Mesendoderm (in vitro differentiated cells): ENCODE results near the gene NCF2.
A peak's percentile ranks its signal among the peaks of the same experiment; 100 is the strongest.

ENCODE experiments used
- DNase-seq: peaks from one replicate; pipeline ENCODE4 v3.0.0; 2013
- H2AK5ac ChIP-seq: 2 replicates; pipeline ENCODE4 v1.6.1; 2013; ENCODE audit warnings: low read length, inconsistent platforms
- H2BK120ac ChIP-seq: 2 replicates; pipeline ENCODE4 v1.6.1; 2013; ENCODE audit warnings: low read depth, mild to moderate bottlenecking, low read length, moderate library complexity, mixed read lengths
- H2BK15ac ChIP-seq: replicated peaks from 2 replicates; pipeline ENCODE4 v1.6.1; 2013; ENCODE audit warnings: low read depth, mild to moderate bottlenecking, moderate library complexity
- H2BK5ac ChIP-seq: 2 replicates; pipeline ENCODE4 v1.6.1; 2013; ENCODE audit warnings: low read length, inconsistent platforms
- H3K18ac ChIP-seq: 2 replicates; pipeline ENCODE4 v1.6.1; 2013; ENCODE audit warnings: mild to moderate bottlenecking, low read length, mixed read lengths
- H3K23ac ChIP-seq: one replicate; pipeline ENCODE4 v1.6.1; 2013; ENCODE audit warnings: low read length
- H3K27ac ChIP-seq: 2 replicates; pipeline ENCODE4 v1.5.1; 2013; ENCODE audit warnings: low read depth, mild to moderate bottlenecking, inconsistent platforms, low read length, moderate library complexity
- H3K27me3 ChIP-seq: 2 replicates; pipeline ENCODE4 v1.6.1; 2013; ENCODE audit warnings: low read length, control low read depth, mild to moderate bottlenecking, inconsistent platforms; ENCODE audit not compliant: insufficient read depth, poor library complexity
- H3K36me3 ChIP-seq: 2 replicates; pipeline ENCODE4 v1.6.1; 2013; ENCODE audit warnings: low read length, inconsistent platforms; ENCODE audit not compliant: control insufficient read depth, insufficient read depth
- H3K4ac ChIP-seq: one replicate; pipeline ENCODE4 v1.6.1; 2013; ENCODE audit warnings: low read depth, mild to moderate bottlenecking, low read length, moderate library complexity
- H3K4me1 ChIP-seq: 2 replicates; pipeline ENCODE4 v1.6.1; 2013; ENCODE audit warnings: low read depth, low read length, inconsistent platforms; ENCODE audit not compliant: control insufficient read depth
- H3K4me2 ChIP-seq: 2 replicates; pipeline ENCODE4 v1.6.1; 2013; ENCODE audit warnings: low read length
- H3K4me3 ChIP-seq: 2 replicates; pipeline ENCODE4 v1.5.1; 2013; ENCODE audit warnings: mild to moderate bottlenecking, low read length
- H3K56ac ChIP-seq: one replicate; pipeline ENCODE4 v1.6.1; 2013; ENCODE audit warnings: low read length
- H3K79me1 ChIP-seq: 2 replicates; pipeline ENCODE4 v1.6.1; 2013; ENCODE audit warnings: low read length, inconsistent platforms
- H3K79me2 ChIP-seq: 2 replicates; pipeline ENCODE4 v1.6.1; 2013; ENCODE audit warnings: mild to moderate bottlenecking, low read length; ENCODE audit not compliant: control insufficient read depth, insufficient read depth
- H3K9ac ChIP-seq: 2 replicates; pipeline ENCODE4 v1.6.1; 2013; ENCODE audit warnings: low read length, inconsistent platforms
- H4K5ac ChIP-seq: one replicate; pipeline ENCODE4 v1.6.1; 2013; ENCODE audit warnings: low read length
- H4K8ac ChIP-seq: one replicate; pipeline ENCODE4 v1.6.1; 2013; ENCODE audit warnings: low read depth, mild to moderate bottlenecking, control low read depth, low read length, moderate library complexity
- WGBS: extraction: QIAGEN DNeasy Blood & Tissue Kit; methylation state at CpG from one replicate; pipeline ENCODE4 v1.1.7; 2013; ENCODE audit warnings: low lambda C conversion rate, missing lambda C conversion rate; ENCODE audit not compliant: insufficient coverage; ENCODE audit errors: extremely low coverage; 5-methylcytosine and 5-hydroxymethylcytosine counted together

Gene NCF2

GRCh38 chr1:183533617-183534174 is 56.6 kb downstream of the NCF2 start:
- Histone ChIP-seq H3K4me3 (no peak overlapping the region), H4K5ac (no peak overlapping the region), H2BK15ac (no peak overlapping the region), H3K36me3 (no peaks in the 10 kb centered on the region), H3K79me2 (no peaks in the 10 kb centered on the region), H3K18ac (no peak overlapping the region), H3K23ac (no peak overlapping the region), H3K4me2 (no peak overlapping the region), H3K27me3 (no peaks in the 10 kb centered on the region), H3K27ac (no peak overlapping the region), H3K4me1 (no peaks in the 10 kb centered on the region), H2AK5ac (no peak overlapping the region), H3K9ac (no peak overlapping the region), H3K79me1 (no peaks in the 10 kb centered on the region), H3K56ac (no peak overlapping the region), H2BK5ac (no peak overlapping the region), H3K4ac (no peak overlapping the region), H4K8ac (no peak overlapping the region), H2BK120ac (no peak overlapping the region)
- DNase-seq = no peak
- no CpG with 5 or more reads among the region's 3 CpGs for WGBS

DNA sequence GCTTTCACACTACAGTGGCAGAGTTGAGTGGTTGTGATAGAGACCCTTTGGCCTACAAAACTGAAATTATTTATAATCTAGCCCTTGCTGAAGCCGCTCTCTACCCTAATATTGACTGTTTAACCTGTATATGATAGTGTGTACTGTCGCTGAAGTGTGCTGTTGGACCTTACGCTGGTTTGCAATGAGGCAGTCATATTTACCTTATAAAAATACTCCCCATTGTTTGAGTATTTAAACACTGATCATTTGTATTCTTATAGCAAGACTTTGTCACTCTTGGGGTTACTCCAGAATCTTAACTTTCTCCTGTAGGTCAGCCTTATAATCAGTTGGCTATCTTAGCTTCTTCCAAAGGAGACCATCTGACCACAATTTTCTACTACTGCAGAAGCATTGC is 61.7 kb downstream of the NCF2 start:
- H3K79me1 ChIP-seq = no peaks in the 10 kb centered on the region
- no peaks in the 10 kb centered on the region for H3K4me1 ChIP-seq
- WGBS = no CpG with 5 or more reads among the region's 3 CpGs
- H2BK15ac ChIP-seq = no peak overlapping the region
- no peaks in the 10 kb centered on the region for H3K27me3 ChIP-seq
- no peaks in the 10 kb centered on the region for H3K36me3 ChIP-seq
- DNase-seq = no peak
- no peak overlapping the region for H2BK120ac ChIP-seq
- H2BK5ac ChIP-seq = no peak overlapping the region
- no peak overlapping the region for H3K23ac ChIP-seq
- H3K27ac ChIP-seq = no peak overlapping the region
- no peak overlapping the region for H4K5ac ChIP-seq
- H3K4ac ChIP-seq = no peak overlapping the region
- no peak overlapping the region for H3K4me2 ChIP-seq
- H2AK5ac ChIP-seq = no peak overlapping the region
- no peak overlapping the region for H3K4me3 ChIP-seq
- no peak overlapping the region for H3K9ac ChIP-seq
- H3K18ac ChIP-seq = no peak overlapping the region
- H3K56ac ChIP-seq = no peak overlapping the region
- H3K79me2 ChIP-seq = no peaks in the 10 kb centered on the region
- no peak overlapping the region for H4K8ac ChIP-seq

GRCh38 chr1:183522104-183522503 is 68.2 kb downstream of the NCF2 start:
- no peak for DNase-seq
- no peak overlapping the region for H3K56ac ChIP-seq
- no peak overlapping the region for H2BK5ac ChIP-seq
- H2BK15ac ChIP-seq = no peak overlapping the region
- no peak overlapping the region for H3K4me2 ChIP-seq
- no peak overlapping the region for H3K9ac ChIP-seq
- H3K79me2 ChIP-seq = no peaks in the 10 kb centered on the region
- H3K23ac ChIP-seq = no peak overlapping the region
- no peak overlapping the region for H2AK5ac ChIP-seq
- no peak overlapping the region for H3K4me3 ChIP-seq
- no peaks in the 10 kb centered on the region for H3K36me3 ChIP-seq
- no peaks in the 10 kb centered on the region for H3K4me1 ChIP-seq
- H4K5ac ChIP-seq = no peak overlapping the region
- H3K27me3 ChIP-seq = no peaks in the 10 kb centered on the region
- H3K4ac ChIP-seq = no peak overlapping the region
- H4K8ac ChIP-seq = no peak overlapping the region
- no peak overlapping the region for H3K18ac ChIP-seq
- no peak overlapping the region for H2BK120ac ChIP-seq
- no CpG with 5 or more reads among the region's 1 CpG for WGBS
- H3K27ac ChIP-seq = no peak overlapping the region
- H3K79me1 ChIP-seq = no peaks in the 10 kb centered on the region

DNA sequence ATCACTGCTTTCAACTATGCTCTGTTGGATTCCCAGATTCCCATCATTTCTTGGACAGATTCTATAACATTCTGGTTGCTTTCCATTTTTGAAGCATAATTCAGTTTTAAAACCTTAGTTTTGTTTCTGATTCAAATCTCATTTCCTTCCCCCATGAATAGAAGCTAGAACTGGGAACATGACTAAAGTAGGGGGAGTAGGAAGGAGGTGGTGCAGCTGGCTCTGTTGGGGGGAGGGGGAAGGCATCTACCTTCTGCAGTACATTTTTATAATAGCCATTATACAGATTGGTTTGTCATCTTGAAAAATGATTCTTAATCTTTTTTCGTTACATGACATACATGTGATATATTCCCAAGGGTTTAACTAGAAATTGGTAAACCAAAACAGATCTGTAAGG is 69.9 kb downstream of the NCF2 start:
- Histone ChIP-seq H3K4me2 (no peak overlapping the region), H3K36me3 (no peaks in the 10 kb centered on the region)

DNA sequence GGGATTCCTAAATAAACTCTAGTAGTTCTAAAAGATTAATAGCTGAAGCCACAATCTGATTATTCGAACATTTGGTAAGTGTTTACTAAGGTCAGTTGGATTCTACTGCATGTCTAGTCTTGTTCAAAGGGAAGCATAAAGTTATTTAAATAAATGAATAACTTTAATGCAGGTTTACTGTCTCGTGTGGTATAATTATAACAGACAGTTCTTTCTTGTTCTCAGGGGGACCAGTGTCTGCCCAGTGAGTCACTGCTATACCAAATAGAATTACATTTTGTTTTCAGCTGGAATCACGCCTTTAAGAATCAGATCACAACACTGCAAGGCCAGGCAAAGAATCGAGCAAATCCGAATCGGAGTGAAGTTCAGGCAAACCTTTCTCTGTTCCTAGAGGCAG is 72.9 kb downstream of the NCF2 start:
- Histone ChIP-seq H2AK5ac (no peak overlapping the region), H3K23ac (no peak overlapping the region), H3K56ac (no peak overlapping the region), H3K18ac (no peak overlapping the region), H3K4ac (no peak overlapping the region), H3K79me2 (no peaks in the 10 kb centered on the region), H3K79me1 (no peaks in the 10 kb centered on the region), H4K5ac (no peak overlapping the region), H4K8ac (no peak overlapping the region), H3K4me3 (no peak overlapping the region), H2BK120ac (no peak overlapping the region), H3K9ac (no peak overlapping the region), H3K4me2 (no peak overlapping the region), H2BK15ac (no peak overlapping the region), H3K27me3 (no peaks in the 10 kb centered on the region), H3K36me3 (no peaks in the 10 kb centered on the region), H3K4me1 (no peaks in the 10 kb centered on the region), H3K27ac (no peak overlapping the region), H2BK5ac (no peak overlapping the region)
- DNase-seq = no peak
- WGBS = no CpG with 5 or more reads among the region's 6 CpGs

More for the DNA sequence above, 69.9 kb downstream of the NCF2 start:
- WGBS = no CpG with 5 or more reads among the region's 1 CpG
- Histone ChIP-seq H3K4ac (no peak overlapping the region), H3K27ac (no peak overlapping the region), H3K79me1 (no peaks in the 10 kb centered on the region), H3K18ac (no peak overlapping the region), H4K8ac (no peak overlapping the region), H3K56ac (no peak overlapping the region), H3K79me2 (no peaks in the 10 kb centered on the region), H3K9ac (no peak overlapping the region), H2BK120ac (no peak overlapping the region), H3K23ac (no peak overlapping the region), H3K4me3 (no peak overlapping the region), H2BK15ac (no peak overlapping the region), H4K5ac (no peak overlapping the region), H3K4me1 (no peaks in the 10 kb centered on the region), H2AK5ac (no peak overlapping the region), H2BK5ac (no peak overlapping the region), H3K27me3 (no peaks in the 10 kb centered on the region)
- DNase-seq = no peak

DNA sequence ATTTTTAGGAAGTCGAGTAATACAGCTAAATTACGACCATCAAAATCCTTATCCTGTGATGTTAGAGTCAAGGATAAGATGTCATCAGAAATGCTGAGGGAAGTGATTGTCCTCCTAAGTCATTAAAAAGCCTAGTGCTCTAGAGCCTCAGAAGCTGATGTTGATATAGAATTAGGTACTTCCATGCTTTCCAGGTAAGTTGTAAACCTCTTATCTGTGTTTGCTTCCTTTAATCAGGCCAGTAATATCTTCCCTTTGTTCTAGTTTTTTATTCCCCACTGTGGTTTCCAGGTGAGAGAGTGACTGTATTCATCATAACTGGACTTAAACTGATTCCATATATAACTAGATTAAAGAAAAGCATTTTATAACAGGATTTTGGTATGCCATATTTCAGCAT is 73.5 kb downstream of the NCF2 start:
- Histone ChIP-seq H3K79me1 (no peaks in the 10 kb centered on the region), H3K23ac (no peak overlapping the region), H2BK15ac (no peak overlapping the region), H2BK120ac (no peak overlapping the region), H3K36me3 (no peaks in the 10 kb centered on the region), H3K56ac (no peak overlapping the region), H3K18ac (no peak overlapping the region), H3K79me2 (no peaks in the 10 kb centered on the region), H3K4ac (no peak overlapping the region), H4K5ac (no peak overlapping the region), H3K27ac (no peak overlapping the region), H2BK5ac (no peak overlapping the region), H4K8ac (no peak overlapping the region), H3K4me2 (no peak overlapping the region), H3K4me1 (no peaks in the 10 kb centered on the region), H3K27me3 (no peaks in the 10 kb centered on the region), H3K4me3 (no peak overlapping the region), H3K9ac (no peak overlapping the region), H2AK5ac (no peak overlapping the region)
- DNase-seq = peak; percentile 18
- WGBS = no CpG with 5 or more reads among the region's 2 CpGs
